Peyer's patch (tissue), 4 donors: ENCODE results near the gene ITGB4.

ENCODE experiments used
- CTCF ChIP-seq, 6 experiments: fragments of 450-650 bp in 4 of 6; fragments of 200-600 bp in 2 of 6; sonication (generic) in 1 of 6; IDR thresholded peaks; one replicate each; pipeline ENCODE4 v1.5.1; 2017 to 2019; ENCODE audit warnings: antibody characterized with exemption in 6 of 6, mild to moderate bottlenecking in 3 of 6, moderate library complexity in 1 of 6
- POLR2A ChIP-seq, 2 donors: fragments of 450-650 bp; IDR thresholded peaks; one replicate each; pipeline ENCODE4 v1.5.1; 2017; ENCODE audit warnings: antibody characterized with exemption in 2 of 2, mild to moderate bottlenecking in 2 of 2, moderate library complexity in 2 of 2

DNA sequence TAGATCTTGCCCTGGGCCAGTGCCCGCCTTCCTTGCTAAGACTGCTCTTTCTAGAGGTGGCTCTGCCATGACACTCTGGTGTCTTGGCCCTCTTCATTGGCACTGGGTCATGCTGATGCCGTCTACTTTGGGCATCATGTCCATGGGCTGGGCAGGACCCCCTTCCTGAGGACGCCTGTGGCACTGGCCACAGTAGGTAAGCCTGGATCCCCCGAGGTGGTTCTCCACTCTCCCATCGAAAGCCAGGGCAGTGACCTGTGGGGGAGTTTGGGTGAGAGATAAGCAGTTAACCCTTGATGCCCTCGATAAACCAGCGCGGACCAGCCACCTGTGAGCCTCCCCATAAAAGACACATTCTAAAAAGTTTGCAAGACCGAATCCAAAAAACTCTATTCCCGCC lies 20.0 kb upstream of the ITGB4 start:
- TF ChIP-seq CTCF (IDR thresholded peaks at IDR 0.05) (no peak), POLR2A (IDR thresholded peaks at IDR 0.05) (no peak)
